ENCODE measurements around the gene AOPEP. TPM values are rescaled to one million over a fixed set of nuclear protein-coding genes. Genes with fewer than 3 reads are reported as not detected.

The AOPEP gene
- total RNA-seq, 1 experiment from 2014 or later: 41.0 TPM

DNA sequence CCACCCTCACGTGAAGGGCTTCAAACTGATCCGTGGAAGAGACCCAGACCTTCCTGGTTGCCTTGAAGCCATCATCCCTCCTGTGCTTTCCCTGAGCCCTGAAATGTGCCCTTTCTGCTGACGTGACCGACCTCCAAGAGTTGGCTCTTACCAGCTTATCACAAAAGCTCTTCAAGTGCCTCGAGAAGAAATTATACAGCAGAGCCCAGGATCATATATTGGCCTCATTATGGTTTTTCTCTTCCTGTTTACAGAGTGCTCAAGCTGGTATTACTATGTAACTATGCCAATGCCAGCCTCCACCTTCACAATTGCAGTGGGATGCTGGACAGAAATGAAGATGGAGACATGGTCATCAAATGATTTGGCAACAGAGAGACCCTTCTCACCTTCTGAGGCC, 66.0 kb downstream of the AOPEP start:
- no peak for DNase-seq (ENCODE audit: low spot score)

GRCh38 chr9:94794476-94795167, 68.1 kb downstream of the AOPEP start:
- no peak for DNase-seq (ENCODE audit: low spot score)

DNA sequence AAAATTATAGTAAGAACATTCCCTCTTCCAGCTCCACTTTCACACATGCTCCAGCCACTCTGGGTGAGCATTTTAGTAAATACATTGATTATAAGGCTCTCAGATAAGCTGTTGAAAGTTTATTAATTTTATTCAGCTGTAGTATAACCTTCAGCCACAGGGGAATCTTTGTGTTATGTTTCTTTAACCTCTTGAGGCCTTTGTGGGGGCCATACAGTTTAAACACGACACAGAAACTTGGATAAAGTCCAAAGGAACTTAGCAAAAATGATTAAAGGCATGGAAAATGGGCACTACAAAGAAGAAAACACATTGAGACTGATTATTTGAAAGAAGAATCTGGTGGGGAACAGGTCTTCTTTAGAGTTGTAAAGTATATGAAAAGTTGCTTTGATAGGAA, 70.2 kb downstream of the AOPEP start:
- DNase-seq (ENCODE audit: low spot score): no peak

- no peak for DNase-seq (ENCODE audit: low spot score)
Measured at GRCh38 chr9:94798201-94798600, 71.7 kb downstream of the AOPEP start.

DNA sequence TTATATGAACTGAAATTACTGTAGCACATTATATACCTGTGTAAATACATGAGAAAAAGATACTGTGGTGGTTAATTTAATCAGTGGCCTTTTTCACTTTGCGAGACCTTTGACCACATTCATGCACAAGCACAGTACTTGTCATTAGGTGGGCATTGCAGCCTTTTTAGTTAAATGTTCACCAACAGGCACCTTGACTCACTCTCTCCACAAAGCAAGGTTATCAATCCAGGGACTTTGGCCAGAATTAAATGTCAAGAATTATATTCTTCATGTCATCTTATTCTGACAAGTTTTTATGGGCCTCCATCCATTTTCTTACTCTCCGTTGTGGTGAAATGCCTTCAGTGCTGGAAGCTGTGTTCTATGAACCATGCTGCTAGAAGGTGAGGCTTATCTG, 72.2 kb downstream of the AOPEP start:
- no peak for DNase-seq (ENCODE audit: low spot score)

- peak; percentile 90 for DNase-seq (ENCODE audit: low spot score)
Measured at GRCh38 chr9:94799578-94800264, 73.2 kb downstream of the AOPEP start.

GRCh38 chr9:94800424-94801117, 74.1 kb downstream of the AOPEP start:
- no peak for DNase-seq (ENCODE audit: low spot score)

DNA sequence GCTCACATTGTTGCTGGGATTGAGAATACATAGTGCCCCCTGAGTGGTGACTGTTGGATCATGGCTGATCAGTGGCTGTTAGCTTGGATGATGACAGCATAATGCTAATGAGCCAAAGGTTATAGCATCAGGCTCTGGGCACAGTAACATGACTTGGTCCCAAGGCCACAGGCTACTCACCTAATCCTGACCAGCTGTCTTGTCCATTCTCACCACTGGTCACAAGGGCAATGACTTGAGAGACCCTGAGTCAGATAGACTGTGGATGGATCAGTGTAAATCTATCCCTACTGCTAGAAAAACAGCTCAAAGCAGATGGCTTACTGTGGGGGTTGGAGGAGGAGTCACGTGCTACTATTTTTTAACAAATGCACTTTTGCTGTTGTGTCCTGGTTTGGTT, 74.7 kb downstream of the AOPEP start:
- DNase-seq (ENCODE audit: low spot score): no peak

- peak; percentile 54 for DNase-seq (ENCODE audit: low spot score)
Measured at GRCh38 chr9:94801681-94802080, 75.2 kb downstream of the AOPEP start.

GRCh38 chr9:94802251-94802650, 75.8 kb downstream of the AOPEP start:
- DNase-seq (ENCODE audit: low spot score): no peak

DNA sequence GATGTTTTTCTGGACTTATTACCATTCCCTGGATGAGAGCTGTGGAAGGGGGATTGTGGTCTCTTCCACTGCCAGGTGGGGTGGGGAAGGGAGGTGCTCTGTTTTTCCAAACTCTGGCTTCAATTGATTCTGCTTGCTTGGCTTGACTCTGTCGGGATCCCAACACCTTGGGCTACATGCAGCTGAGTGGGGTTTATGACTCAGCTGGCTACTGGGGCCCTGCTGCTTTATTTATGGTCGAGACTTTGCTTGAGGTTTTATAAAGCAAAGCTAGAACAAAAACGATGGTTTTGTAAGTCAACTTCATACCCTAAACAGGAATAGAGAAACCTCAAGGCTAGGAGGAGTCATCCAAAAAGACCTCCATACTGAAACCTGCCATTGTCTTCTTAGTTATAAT, 76.3 kb downstream of the AOPEP start:
- DNase-seq (ENCODE audit: low spot score): peak; percentile 82

- DNase-seq (ENCODE audit: low spot score): no peak
Measured at GRCh38 chr9:94804316-94804715, 77.8 kb downstream of the AOPEP start.

- DNase-seq (ENCODE audit: low spot score): peak; percentile 25
Measured at GRCh38 chr9:94805051-94805489, 78.6 kb downstream of the AOPEP start.

GRCh38 chr9:94805585-94805984, 79.1 kb downstream of the AOPEP start:
- DNase-seq (ENCODE audit: low spot score): peak; percentile 92

GRCh38 chr9:94806307-94806893, 79.9 kb downstream of the AOPEP start:
- DNase-seq (ENCODE audit: low spot score): peak; percentile 31

DNA sequence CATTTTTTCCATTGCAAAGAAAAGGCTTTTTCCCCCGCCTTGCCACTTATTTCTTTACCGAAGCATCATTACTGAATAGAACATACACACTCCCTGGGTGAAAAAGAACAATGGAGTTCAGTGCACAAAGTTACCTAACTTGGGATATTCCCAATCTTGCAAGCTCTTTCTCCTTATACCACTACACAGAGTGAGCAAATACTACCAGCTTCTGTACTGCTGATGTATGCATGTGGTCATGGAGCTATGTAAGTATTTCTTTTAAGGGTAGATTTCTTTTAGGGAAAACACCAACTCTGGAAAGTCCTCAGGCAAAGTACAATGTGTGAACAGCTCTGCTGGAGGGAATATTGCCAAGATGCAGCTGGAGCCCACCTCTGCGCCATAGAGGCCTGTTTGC, 81.1 kb downstream of the AOPEP start:
- no peak for DNase-seq (ENCODE audit: low spot score)

GRCh38 chr9:94808926-94809700, 82.6 kb downstream of the AOPEP start:
- no peak for DNase-seq (ENCODE audit: low spot score)

GRCh38 chr9:94809778-94810177, 83.3 kb downstream of the AOPEP start:
- no peak for DNase-seq (ENCODE audit: low spot score)

- no peak for DNase-seq (ENCODE audit: low spot score)
Measured at GRCh38 chr9:94811074-94811473, 84.6 kb downstream of the AOPEP start.

DNA sequence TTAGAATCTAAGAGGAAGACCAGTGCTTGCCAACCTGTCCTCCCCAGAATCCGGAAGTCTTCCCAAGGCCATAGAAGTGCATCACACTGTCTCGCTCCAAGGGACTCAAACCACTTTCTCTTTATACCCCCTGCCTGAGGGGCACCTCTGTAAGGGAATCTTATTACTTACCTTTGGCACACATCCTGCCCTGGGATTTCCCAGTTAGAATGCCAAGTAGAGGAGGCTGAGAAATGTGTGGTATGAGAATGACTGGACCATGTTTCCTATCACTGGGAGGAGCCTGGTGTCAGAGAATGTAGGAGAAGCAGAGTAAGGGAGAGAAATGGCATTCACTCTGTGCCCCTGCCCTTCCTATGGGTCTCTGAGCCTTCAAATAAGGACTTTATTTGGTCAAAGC, 85.8 kb downstream of the AOPEP start:
- DNase-seq (ENCODE audit: low spot score): peak; percentile 84

DNA sequence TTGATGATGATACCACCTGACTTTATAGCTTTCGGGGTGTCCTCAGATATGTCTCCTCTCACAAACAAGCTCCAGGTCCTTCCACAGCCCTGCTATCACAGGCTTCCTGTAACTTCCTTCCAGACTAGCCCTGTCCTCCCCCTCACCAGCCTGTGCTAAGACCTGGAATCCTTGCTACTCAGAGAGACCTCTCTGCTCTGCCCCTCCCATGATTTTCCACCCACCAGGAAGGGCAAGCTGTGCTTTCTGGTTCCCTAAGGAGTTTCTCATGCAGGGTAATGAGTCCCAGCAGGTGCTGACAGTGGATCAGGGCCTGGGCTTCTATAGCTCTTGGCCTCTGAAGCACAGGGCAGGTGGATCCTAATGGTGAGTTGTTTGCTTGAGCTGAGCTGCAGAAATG, 86.9 kb downstream of the AOPEP start:
- no peak for DNase-seq (ENCODE audit: low spot score)

All from A172 (cell line).